Duodenal mucosa (tissue), 2 donors: ENCODE measurements around the gene SLC22A9.

Experiments used
- H3K27ac ChIP-seq: one replicate; pipeline ENCODE4 v1.7.0; 2013; ENCODE audit warnings: low read depth, low read length
- H3K27me3 ChIP-seq, 2 donors: one replicate each; pipeline ENCODE4 v1.7.0; 2013; ENCODE audit warnings: low read length in 2 of 2, control low read depth in 1 of 2; ENCODE audit not compliant: insufficient read depth in 2 of 2, control insufficient read depth in 1 of 2
- H3K36me3 ChIP-seq, 2 donors: one replicate each; pipeline ENCODE4 v1.7.0; 2013; ENCODE audit warnings: low read length in 2 of 2, control low read depth in 1 of 2; ENCODE audit not compliant: insufficient read depth in 2 of 2, control insufficient read depth in 1 of 2
- H3K4me1 ChIP-seq, 2 donors: one replicate each; pipeline ENCODE4 v1.7.0; 2013; ENCODE audit warnings: low read length in 2 of 2, control low read depth in 1 of 2; ENCODE audit not compliant: insufficient read depth in 2 of 2, control insufficient read depth in 1 of 2
- H3K4me3 ChIP-seq, 2 donors: one replicate each; pipeline ENCODE4 v1.7.0; 2013; ENCODE audit warnings: low read length in 2 of 2, low read depth in 1 of 2
- H3K9ac ChIP-seq, 2 donors: one replicate each; pipeline ENCODE4 v1.7.0; 2013; ENCODE audit warnings: low read length in 2 of 2, low read depth in 1 of 2
- H3K9me3 ChIP-seq, 2 donors: one replicate each; pipeline ENCODE4 v1.7.0; 2013; ENCODE audit warnings: low read length in 2 of 2, control low read depth in 1 of 2; ENCODE audit not compliant: control insufficient read depth in 1 of 2

Gene SLC22A9

DNA sequence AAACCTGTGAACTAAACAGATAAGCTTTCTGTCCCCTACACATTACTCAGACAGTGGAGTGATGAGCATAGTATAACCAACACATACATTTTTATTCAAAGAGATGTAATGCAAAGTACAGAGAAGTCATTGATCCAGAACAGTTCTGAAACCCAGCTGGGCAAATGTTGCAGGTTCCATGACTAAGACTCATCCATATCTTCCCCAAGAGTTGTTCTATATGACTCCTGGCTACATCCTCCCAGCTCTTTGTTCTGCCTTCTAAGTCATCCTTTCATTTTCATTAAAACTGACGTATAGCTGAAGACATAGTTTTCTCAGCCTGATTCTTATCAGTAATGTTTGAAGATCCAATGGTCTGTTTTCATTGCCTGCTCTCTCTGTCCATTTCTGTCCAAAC lies 74.1 kb downstream of the SLC22A9 start:
- Histone ChIP-seq H3K36me3 (no peaks in the 10 kb centered on the region), H3K27me3 (no peaks in the 10 kb centered on the region), H3K4me1 (no peaks in the 10 kb centered on the region), H3K9me3 (no peaks in the 10 kb centered on the region), H3K4me3 (no peak overlapping the region), H3K27ac (no peak overlapping the region), H3K9ac (no peak overlapping the region)

DNA sequence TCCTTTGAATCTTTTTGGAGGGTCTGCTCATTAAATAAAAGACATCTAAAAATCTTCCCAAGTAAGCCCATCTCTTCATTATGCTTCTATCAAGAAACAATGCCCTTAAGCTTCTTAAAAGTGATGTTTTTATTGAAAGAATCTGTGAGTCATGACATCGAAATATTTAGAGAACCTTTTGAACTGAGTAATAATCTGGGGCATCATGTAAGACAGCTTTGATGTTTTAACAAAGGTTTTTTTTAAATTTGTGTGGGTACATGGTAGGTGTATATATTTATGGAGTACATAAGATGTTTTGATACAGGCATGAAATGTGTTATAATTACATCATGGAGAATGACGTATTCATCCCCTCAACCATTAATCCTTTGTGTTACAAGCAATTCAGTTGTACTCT lies 74.6 kb downstream of the SLC22A9 start:
- no peaks in the 10 kb centered on the region for H3K27me3 ChIP-seq
- no peaks in the 10 kb centered on the region for H3K4me1 ChIP-seq
- no peak overlapping the region for H3K9ac ChIP-seq
- no peaks in the 10 kb centered on the region for H3K36me3 ChIP-seq
- no peaks in the 10 kb centered on the region for H3K9me3 ChIP-seq
- H3K27ac ChIP-seq: no peak overlapping the region
- no peak overlapping the region for H3K4me3 ChIP-seq

GRCh38 chr11:63445118-63445517 lies 75.5 kb downstream of the SLC22A9 start:
- Histone ChIP-seq H3K36me3 (no peaks in the 10 kb centered on the region), H3K9ac (no peak overlapping the region), H3K27ac (no peak overlapping the region), H3K27me3 (no peaks in the 10 kb centered on the region), H3K4me1 (no peaks in the 10 kb centered on the region), H3K9me3 (no peaks in the 10 kb centered on the region), H3K4me3 (no peak overlapping the region)

DNA sequence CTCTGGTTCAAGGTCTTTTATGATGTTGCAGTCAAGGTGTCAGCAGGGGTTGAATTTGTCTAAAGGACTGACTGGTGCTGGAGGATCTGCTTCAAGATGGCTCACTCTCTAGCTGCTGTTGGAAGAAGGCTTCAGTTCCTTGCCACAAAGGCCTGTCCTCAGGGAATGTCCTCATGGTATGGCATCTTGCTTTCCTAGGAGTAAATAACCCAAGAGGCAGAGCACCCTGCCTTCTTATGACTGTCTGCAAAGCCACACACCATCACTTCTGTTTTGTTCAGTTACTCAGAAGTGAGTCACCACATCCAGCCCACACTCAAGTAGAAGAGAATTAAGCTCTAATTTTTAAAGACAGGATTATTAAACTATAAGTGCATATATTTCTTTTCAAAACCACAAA lies 76.1 kb downstream of the SLC22A9 start:
- no peaks in the 10 kb centered on the region for H3K36me3 ChIP-seq
- H3K9me3 ChIP-seq: no peaks in the 10 kb centered on the region
- H3K27ac ChIP-seq: no peak overlapping the region
- H3K4me3 ChIP-seq: no peak overlapping the region
- H3K27me3 ChIP-seq: no peaks in the 10 kb centered on the region
- H3K4me1 ChIP-seq: no peaks in the 10 kb centered on the region
- no peak overlapping the region for H3K9ac ChIP-seq

- H3K36me3 ChIP-seq: no peaks in the 10 kb centered on the region
- no peak overlapping the region for H3K27ac ChIP-seq
- H3K4me1 ChIP-seq: no peaks in the 10 kb centered on the region
- no peaks in the 10 kb centered on the region for H3K27me3 ChIP-seq
- H3K9ac ChIP-seq: no peak overlapping the region
- H3K4me3 ChIP-seq: no peak overlapping the region
- no peaks in the 10 kb centered on the region for H3K9me3 ChIP-seq
Measured at GRCh38 chr11:63448646-63449045, 79.1 kb downstream of the SLC22A9 start.

- Histone ChIP-seq H3K27ac (no peak overlapping the region), H3K4me1 (no peaks in the 10 kb centered on the region), H3K9me3 (no peaks in the 10 kb centered on the region), H3K9ac (no peak overlapping the region), H3K4me3 (no peak overlapping the region), H3K36me3 (no peaks in the 10 kb centered on the region), H3K27me3 (peaks cover 0 to 3% of the 10 kb centered on the region in 2 donors)
Measured at GRCh38 chr11:63459586-63459985, 90.0 kb downstream of the SLC22A9 start.
